ENCODE results near the gene KLF9. TPM values are rescaled to one million over a fixed set of nuclear protein-coding genes. Genes with fewer than 3 reads are reported as not detected.
A peak's percentile ranks its signal among the peaks of the same experiment; 100 is the strongest.

The KLF9 gene
- total RNA-seq, result 6.1 TPM

DNA sequence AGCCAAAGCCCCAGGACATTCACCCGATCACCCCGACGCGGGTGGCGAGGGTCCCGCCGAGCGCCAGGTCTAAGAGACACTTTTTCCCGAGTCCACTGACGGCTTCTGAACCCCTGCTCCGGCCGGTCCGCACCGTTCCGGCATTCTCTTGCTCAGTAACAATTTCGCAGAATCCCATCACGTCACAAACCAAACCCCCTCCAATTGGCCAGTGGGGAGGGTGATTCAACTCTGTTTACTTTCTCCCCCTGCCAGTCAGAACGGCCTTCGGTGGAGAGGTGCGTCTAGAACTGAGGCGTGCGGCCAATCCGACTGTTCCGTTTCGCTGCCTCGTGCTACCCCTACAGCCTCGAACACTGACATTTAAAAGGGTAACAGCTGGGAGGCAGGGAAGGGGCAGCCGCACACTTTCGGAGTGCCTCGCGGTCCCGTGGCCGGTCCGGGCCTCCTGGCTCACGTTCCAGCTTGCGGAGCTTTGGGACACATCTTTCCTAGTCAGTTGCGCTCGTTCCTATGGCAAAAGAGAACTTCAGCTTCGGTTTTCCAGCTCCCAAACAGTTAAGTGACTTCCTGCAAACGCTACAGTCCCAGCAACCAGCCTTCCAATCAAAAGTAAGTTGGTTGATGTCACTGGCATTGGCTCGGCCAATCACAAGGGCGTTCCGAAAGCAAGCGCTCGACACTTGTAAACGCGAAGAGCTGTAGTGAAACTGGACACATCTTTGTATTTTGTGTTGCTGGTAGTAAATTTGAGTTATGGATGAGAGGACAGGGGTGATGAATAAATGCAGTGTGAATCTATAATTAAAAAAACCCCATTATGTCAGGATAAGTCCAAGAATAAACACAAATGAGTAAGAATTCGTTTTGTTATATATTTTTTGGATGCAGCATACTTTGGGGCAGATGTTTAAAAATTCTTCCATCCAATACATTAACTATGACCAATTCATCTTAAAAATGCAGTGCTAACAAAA lies at the start of gene KLF9:
KLF9 (minus strand) TSS at position 859 of the 977 bp plus-strand sequence. CDS start 1,294 bp downstream, outside the sequence.
- ATAC-seq, result peak; percentile 80

DNA sequence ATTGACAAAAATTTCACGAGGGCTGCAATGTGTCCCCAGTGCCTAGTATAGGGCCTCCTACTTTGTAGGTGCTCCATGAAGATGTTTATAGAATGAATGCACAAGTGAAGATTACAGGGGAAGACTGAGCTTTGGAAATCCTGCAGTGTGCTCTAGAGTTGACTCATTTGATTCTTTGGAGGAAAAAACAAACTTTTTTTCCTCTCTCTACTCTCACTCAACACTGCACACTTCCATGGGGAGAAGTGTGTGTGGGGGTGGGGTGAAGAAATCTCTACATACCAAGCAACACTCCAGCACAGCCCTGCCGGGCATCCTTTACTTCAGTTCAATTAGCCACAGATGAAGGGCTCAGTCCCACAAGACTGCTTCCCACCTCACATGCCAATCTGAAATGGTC lies 49.4 kb upstream of the KLF9 start:
- no peak for ATAC-seq

DNA sequence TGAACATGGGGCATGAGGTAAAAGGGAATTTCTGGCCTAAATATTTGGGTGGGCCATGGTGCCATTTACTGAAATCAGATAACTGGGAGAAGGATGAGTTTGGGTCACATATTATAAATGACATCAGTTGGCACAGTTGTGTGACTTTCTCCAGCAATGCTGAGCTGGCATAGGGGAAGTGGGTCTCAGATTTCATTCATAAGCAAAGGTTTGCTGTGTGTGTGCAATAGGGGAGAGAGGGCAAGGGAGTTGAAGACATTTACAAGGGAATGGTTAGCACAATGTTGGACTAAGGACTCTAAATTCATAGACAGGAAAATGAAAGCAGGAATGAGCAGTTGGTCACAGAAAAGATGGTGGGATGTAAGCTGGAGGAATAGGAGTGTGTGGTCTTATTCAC lies 47.8 kb upstream of the KLF9 start:
- no peak for ATAC-seq

DNA sequence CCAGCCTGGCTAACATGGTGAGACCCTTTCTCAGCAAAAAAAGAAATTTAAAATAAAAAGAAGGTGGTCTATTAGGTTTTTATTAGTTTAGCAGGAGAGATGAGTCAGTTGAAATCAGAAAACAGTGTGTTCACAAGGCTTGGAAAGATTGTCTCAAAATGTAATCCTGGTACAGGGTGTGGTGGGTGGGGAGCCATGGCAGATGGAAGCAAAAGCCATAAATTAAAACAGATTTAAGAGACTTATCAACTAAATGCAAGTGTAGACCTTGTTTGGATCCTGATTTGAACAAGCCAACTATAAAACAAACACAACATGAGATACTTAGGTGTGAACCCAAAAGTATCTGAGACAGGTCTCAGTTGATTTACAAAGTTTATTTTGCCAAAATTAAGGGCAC lies 42.8 kb upstream of the KLF9 start:
- no peak for ATAC-seq

DNA sequence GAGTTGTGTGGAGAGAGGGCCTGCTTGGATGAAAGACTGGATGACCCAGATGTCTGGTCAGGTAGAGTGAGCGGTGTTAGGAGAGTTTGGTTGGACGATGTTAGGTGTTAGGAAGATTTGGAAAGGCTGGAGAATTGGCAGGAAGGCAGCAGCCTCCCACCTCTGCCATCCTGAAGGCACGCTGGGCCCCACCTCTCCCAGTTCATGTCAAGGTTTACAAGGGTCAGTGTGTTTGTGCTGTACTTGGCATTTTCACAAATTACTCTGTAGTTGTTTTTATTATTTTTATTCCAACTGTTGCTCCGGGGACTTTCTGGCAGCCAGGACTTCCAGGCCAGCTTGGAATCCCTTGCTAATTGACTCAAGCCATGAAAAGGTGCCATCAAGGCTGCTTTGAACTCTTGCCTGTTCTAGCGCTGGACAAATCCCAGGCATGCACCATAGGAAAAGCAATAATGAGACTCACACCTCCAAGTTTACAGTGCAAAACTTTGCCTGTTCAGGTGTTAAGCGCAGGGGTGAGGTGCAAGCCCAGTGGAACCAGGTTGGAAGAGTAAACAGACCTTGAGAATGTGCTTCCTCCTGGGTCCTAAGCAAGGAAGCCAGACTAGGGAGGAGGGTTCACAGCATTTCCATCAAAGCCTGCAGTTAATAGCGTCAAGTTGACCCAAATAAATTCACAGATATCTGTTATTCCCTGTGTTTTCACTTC lies 41.7 kb upstream of the KLF9 start:
- ATAC-seq, result no peak

DNA sequence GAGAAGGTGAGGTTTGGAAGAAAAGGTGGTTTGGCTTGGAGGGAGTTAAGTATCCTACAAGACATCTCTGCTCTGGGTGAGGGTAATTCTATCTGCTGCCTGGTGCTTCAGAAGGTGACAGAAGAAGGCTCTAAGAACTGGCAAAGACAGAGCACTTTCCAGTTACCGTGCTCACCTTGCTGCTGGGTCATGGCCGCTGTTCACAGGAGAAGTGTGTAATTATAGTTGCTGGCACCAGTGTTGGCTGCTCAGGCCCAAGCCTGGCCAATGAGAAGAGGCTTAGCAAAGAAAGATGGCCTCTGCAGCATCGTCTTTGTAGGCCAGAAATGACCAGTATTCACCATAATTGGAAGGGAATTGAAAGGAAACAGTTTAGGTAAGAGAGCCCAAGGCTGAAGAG lies 37.9 kb upstream of the KLF9 start:
- ATAC-seq, result no peak

DNA sequence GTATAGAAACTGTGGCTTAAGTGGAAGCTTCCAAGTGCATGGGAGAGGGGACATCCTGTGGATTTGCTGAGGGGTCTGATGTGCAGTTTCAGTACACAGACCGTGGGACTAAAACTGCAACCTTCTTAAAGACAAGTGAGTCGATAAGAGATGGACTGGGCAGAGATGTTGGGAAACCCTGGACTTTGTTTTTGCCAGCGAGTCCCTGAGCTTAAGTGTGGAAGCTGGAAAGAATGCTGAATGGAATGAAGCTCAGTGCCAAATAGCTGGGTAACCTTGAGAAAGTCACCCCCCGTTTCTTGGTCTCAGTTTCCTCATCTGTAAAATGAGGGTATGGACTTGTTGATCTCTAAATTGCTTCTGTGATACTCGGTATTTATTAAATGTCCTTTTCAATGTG lies 37.3 kb upstream of the KLF9 start:
- ATAC-seq, result no peak

DNA sequence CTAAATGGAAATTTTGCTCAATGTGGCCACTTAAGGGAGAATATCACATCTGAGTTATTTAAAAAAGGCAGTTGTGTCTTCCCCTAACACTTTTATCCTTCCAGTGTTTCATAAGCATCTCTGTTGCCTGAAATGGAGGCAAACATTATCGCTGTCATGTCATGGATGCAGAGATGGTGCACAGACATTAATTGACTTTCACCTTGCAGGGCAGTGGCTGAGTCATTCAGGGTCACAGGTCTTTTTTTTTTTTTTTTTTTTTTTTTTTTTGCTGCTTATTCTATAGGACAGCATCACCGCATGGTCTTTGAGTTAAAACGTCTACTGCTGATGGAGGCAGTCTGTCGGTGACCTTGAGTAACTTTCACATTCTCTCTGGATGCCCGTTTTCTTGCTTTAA lies 36.3 kb upstream of the KLF9 start:
- ATAC-seq, result no peak

DNA sequence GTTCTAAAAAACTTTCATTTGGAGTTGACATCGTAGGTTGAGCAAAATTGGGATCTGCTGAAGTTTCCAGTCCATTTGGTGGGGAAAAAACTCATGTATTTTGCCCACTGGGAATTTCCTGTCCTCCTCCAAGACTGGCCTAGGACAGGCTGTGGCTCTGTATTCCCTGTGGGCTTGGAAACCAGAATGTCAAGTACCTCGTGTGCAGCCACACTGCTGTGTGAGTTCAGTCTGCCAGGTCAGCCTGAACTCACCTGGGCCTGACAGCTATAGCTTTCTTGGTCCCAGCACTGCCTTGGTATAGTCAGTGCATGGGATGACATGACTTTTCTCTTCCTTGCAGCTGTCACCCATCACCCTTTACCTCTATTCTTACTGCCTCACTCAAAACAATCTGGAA lies 35.0 kb upstream of the KLF9 start:
- no peak for ATAC-seq

DNA sequence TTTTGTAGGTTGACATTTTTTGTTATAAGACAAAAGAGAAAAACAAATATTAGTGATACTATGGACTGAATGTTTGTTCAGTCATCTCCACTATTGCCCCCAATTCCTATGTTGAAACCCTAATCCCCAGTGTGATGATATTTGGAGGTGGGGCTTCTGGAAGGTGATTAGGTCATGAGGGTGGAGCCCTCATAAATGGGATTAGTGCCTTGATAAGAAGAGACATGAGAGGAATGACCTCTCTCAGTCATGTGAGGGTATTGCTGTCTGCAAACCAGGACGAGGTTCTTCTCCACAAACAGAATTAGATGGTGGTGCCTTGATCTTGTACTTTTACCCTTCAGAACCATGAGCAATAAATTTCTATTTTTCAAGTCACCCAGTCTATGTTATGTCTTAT lies 34.5 kb upstream of the KLF9 start:
- no peak for ATAC-seq

DNA sequence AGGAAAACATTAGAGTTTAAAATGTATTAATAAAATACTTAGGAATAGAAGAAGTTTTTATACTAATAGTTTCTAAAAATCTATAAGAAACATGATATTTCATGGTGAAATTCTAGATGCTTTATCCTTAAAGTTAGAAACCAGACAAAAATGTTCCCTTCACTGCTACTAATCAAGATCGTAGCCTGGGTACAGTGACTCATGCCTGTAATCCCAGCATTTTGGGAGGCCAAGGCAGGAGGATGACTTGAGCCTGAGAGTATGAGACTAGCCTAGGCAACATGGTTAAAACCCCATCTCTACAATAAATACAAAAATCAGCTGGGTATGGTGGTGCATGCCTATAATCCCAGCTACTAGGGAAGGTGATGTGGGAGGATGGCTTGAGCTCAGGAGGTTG lies 30.4 kb upstream of the KLF9 start:
- ATAC-seq, result no peak

DNA sequence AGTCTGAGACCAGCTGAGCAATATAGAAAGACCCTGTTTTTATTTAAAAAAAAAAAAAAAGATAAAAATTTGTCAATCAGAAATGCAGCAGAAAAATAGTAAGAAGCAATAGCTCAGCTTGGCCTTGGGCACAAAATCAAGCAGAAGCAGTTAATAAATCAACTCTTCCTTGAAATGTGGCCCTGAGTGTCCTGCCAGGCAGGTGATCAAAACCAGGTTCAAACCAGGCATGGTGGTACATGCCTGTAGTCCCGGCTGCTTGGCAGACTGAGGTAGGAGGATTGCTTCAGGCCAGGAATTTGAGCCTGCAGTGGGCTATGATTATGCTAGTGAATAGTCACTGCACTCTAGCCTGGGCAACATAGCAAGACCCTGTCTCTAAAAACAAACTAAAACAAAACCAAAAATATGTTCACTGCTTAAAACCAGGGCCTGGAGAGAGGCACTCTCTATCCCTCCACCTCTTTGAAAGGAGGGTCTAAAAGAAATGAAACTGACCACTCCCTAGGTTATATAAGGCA lies 27.9 kb upstream of the KLF9 start:
- peak; percentile 20 for ATAC-seq

DNA sequence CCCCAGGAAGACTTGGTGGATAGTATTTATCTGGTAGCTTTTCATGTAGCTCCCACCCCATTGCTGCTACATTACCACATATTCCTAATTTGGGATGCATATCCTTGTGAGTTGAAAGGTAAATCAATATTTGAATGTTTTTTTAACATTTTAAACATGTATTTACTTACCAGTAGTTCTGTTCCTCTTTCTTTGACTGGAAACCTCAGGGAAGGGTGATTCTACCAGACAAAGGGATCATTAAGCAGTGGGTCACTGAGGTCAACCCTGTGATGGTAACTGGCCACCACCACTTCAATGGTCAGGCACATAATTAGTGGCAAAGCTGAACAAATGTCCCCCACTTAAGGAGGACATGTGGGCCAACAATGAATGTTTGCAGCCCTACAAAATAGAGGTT lies 27.2 kb upstream of the KLF9 start:
- no peak for ATAC-seq

DNA sequence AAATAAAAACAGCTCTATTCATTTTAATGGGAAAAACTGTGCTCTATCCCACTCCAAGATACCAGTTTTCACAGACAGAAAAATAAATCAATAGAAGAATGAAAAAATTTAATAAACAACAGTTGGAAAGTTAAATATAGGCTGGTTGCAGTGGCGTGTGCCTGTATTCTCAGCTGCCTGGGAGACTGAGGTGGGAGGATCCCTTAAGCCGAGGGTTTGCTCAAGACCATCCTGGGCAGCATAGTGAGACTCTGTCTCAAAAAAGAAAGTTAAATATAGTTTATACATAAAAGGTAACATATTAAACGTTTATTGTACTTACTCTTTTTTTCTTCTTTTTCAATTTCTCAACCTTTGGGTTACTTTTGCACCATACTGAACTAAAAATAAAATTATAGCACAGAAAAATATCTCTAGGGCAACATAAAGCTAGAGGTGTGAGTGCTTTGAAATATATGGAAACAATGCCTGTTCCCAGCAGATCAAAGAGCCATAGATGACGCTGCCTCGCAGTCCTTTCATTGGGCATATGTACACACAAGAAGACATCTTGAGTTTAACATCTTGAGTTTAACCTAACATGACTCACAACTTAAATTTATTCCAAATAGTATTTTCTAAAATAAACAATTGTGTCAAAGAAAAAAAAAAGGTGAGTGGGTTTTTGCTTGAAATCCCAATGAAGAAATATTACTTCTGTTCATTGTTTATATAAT lies 25.7 kb upstream of the KLF9 start:
- no peak for ATAC-seq

DNA sequence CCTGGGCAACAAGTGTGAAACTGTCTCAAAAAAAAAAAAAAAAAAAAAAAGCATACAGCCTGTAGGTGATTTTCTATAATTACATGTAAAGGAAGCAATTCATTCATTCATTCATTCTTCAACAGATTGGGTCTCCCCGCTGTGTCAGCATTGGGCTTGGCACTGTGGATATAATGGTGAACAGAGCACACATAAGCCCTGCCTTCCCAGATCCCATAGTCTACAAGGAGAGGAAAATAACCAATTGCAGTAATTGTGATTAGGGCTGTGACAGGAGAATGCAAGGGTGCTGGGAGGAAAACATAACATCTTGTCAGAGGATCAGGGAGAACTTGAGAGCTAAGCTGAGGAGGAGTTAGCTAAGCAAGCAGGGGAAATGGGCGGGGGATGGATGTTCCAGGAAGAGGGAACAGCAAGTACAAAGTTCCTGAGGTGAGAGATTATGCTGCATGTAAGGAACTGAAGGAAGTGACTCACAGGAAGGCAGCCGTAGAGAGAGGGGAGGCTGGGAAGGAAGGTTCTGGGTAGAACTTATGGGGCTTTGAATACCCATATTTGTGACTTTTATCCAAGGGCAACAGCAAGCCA lies 24.0 kb upstream of the KLF9 start:
- ATAC-seq, result peak; percentile 71

DNA sequence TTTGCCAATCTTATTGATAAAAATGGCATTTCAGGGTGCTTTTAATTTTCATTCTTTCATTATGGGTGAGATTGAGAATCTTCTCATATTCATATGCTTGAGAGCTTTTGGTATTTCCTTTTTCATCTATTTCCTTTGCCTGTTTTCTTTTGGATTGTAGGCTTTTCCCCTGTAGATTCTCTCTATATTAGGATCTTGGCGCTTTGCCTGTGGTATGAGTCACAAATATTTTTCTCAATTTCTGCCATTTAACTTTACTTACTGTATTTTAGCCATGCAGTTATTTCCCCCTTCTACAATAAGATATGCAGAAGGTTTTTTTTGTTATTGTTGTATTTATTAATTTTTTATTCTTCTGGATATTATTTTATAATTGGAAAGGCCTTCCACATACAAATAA lies 21.5 kb upstream of the KLF9 start:
- no peak for ATAC-seq

DNA sequence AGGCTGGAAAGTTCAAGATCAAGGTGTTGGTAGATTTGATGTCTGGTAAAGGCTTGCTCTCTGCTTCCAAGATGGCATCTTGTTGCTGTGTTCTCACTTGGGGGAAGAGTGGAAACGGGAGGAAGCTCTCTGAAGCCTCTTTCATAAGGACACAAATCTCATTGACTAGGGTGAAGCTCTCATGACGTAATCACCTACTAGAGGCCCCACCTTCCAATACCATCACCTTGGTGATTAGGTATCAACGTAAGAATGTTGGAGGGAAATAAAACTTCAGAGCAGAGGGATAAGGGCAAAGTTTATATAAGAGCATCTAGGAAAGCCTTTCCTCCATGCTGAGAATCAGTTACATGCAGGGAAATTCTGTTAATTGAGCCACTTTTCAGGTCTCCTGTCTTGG lies 15.4 kb upstream of the KLF9 start:
- ATAC-seq, result no peak

DNA sequence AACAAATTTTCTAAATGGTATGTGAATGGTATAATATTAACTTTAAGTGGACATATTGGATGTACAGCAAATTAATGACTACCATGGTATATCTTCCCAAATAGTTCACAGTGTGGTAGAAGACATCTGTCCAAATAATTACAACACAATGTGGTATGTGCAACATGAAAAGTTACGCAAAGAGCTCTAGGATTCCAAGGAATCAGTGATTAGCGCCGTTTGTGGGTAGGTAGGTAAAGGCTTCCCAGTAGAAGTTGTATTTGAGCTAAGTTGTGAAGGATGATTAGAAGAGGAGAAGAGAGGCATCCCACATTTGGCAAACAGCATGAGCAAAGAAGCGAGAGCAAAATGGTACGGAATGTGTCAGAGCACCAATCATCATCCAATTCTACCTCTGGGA lies 14.3 kb upstream of the KLF9 start:
- ATAC-seq, result no peak

DNA sequence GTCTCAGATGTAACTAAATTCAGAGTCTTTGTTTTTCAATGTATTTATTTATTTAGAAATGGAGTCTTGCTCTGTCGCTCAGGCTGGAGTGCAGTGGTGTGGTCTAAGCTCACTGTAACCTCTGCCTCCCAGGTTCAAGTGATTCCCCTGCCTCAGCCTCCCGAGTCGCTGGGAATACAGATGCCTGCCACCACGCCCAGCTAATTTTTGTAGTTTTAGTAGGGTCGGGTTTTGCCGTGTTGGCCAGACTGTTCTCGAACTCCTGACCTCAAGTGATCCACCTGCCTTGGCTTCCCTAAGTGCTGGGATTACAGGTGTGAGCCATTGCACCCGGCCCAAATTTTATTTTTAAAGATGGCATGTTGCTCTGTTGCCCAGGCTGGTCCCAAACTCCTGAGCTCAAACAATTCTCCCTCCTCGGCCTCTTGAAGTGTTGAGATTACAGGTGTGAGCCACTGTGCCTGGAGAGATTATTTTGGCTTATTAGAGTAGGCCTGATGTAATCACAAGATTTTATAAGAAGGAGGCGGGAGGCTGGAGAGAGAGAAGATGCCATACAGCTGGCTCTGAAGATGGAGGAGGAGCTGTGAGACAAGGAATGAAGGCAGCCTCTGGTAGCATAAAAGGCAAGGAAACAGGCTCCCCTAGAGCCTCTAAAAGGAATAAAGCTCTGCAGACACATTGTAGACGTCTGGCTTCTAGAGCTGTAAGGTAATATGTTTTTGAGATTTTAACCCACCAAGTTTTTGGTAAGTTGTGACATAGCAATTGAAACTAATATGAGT lies 12.9 kb upstream of the KLF9 start:
- no peak for ATAC-seq

DNA sequence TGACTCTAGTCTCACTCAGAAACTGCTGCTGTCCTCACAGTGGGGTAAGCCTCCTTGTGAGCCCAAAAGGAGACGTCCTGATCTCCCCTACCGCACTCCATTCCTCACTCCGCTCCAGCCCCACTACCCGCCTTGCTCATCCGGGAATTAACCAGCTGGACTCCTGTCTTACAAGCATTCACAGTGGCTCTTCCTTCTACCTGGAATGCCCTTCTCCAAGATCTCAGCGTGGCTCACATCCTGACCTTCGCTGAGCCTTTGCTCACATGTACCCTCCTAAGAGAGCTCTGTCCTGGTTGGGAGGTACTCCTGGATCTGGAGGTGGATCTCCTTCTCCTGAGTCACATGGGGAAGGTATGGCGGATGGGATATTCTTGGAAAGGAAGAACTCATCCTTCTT lies 10.7 kb upstream of the KLF9 start:
- no peak for ATAC-seq

DNA sequence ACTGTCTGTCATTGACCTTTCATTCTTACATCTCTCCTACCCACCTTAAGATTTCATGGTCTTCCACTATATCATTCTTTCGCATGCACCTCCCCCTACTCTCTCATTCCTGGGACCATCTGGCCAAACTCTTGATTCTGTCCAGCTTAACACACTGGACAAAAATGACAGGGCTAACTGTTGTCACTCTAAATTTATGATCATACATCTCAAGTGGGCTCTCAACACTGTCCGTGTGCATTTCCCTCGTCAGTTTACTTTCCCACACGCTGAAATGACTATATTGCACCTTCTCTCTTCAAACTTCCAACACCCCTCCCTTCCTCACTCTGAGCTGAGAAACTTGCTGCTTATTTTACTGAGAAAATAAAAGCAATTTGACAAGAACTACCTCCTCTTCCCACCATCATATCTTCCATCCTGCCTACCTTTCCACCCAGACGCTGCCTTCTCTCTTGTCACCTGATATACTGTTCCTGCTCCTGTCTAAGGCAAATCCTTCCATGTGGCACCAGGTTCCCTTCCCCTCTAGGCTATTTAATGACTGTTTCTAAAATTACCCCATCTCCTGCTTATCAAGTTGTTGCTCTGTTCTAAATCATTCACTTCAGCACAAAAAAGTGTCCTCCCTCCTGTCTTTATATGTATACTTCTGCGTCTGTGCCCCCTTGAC lies 8.1 kb upstream of the KLF9 start:
- no peak for ATAC-seq
